Loucy (cell line): Measurements from ENCODE around the gene BEST4.

Experiments used
- H2AFZ ChIP-seq: fragments of 200-600 bp; sonication (generic); 2 replicates; pipeline ENCODE4 v1.6.0; 2016; ENCODE audit warnings: antibody characterized with exemption, mild to moderate bottlenecking, low read length, moderate library complexity
- H3F3A ChIP-seq: fragments of 200-600 bp; 2 replicates; pipeline ENCODE4 v1.6.0; 2016; ENCODE audit warnings: antibody characterized with exemption, low read depth, mild to moderate bottlenecking
- H3K27me3 ChIP-seq: fragments of 200-600 bp; sonication (generic); 2 replicates; pipeline ENCODE4 v1.6.1; 2014; ENCODE audit warnings: low read length, mild to moderate bottlenecking; ENCODE audit not compliant: insufficient read depth, poor library complexity, severe bottlenecking
- H3K36me3 ChIP-seq: fragments of 200-600 bp; sonication (generic); 2 replicates; pipeline ENCODE4 v1.6.1; 2016; ENCODE audit warnings: low read length; ENCODE audit not compliant: insufficient read depth
- H3K4me1 ChIP-seq: fragments of 200-600 bp; sonication (generic); 2 replicates; pipeline ENCODE4 v1.5.1; 2014; ENCODE audit warnings: low read length, mild to moderate bottlenecking; ENCODE audit not compliant: insufficient read depth, poor library complexity, severe bottlenecking
- H3K4me2 ChIP-seq: fragments of 200-600 bp; sonication (generic); 2 replicates; pipeline ENCODE4 v1.6.0; 2014; ENCODE audit warnings: antibody characterized with exemption, low read length, low read depth, mild to moderate bottlenecking; ENCODE audit not compliant: poor library complexity, severe bottlenecking
- H3K4me3 ChIP-seq: fragments of 200-600 bp; sonication (generic); 2 replicates; pipeline ENCODE4 v1.5.1; 2014; ENCODE audit warnings: low read length, mild to moderate bottlenecking, mixed read lengths; ENCODE audit not compliant: poor library complexity, severe bottlenecking
- H3K79me2 ChIP-seq: fragments of 200-600 bp; sonication (generic); 2 replicates; pipeline ENCODE4 v1.6.1; 2014; ENCODE audit warnings: low read length; ENCODE audit not compliant: insufficient read depth
- H3K9ac ChIP-seq: fragments of 200-600 bp; sonication (generic); 2 replicates; pipeline ENCODE4 v1.6.0; 2014; ENCODE audit warnings: mild to moderate bottlenecking, low read depth, low read length, moderate library complexity; ENCODE audit not compliant: poor library complexity, severe bottlenecking
- H3K9me2 ChIP-seq: fragments of 200-600 bp; sonication (generic); replicated peaks from 2 replicates; pipeline ENCODE4 v1.6.1; 2016; ENCODE audit warnings: low read depth, low read length, mixed read lengths
- H3K9me3 ChIP-seq: fragments of 200-600 bp; sonication (generic); 2 replicates; pipeline ENCODE4 v1.6.1; 2014; ENCODE audit warnings: mild to moderate bottlenecking, antibody characterized with exemption, low read length, low read depth; ENCODE audit not compliant: insufficient read depth
- H4K20me1 ChIP-seq: fragments of 200-600 bp; sonication (generic); 2 replicates; pipeline ENCODE4 v1.6.0; 2014; ENCODE audit warnings: antibody characterized with exemption, low read length, mild to moderate bottlenecking; ENCODE audit not compliant: insufficient read depth, poor library complexity, severe bottlenecking
- CTCF ChIP-seq: fragments of 200-600 bp; sonication (generic); conservative IDR thresholded peaks from 2 replicates; pipeline ENCODE4 v1.5.1; 2014; ENCODE audit warnings: mild to moderate bottlenecking, antibody characterized with exemption, low read length
- EZH2phosphoT487 ChIP-seq: fragments of 200-600 bp; IDR thresholded peaks from 2 replicates; pipeline ENCODE4 v1.6.1; 2018; ENCODE audit warnings: antibody characterized with exemption, mild to moderate bottlenecking, moderate library complexity, borderline replicate concordance

Gene BEST4

GRCh38 chr1:44792736-44793502 lies 4.9 kb upstream of the BEST4 start:
- Histone ChIP-seq H2AFZ (no peak overlapping the region; the same call in 1 of the 2 replicates), H3F3A (no peaks in the 10 kb centered on the region), H3K9me2 (no peaks in the 10 kb centered on the region), H3K79me2 (no peaks in the 10 kb centered on the region), H3K4me1 (no peaks in the 10 kb centered on the region), H3K9me3 (no peaks in the 10 kb centered on the region), H3K9ac (no peak overlapping the region), H3K4me2 (no peak overlapping the region), H4K20me1 (no peaks in the 10 kb centered on the region), H3K36me3 (no peaks in the 10 kb centered on the region), H3K4me3 (no peak overlapping the region), H3K27me3 (no peaks in the 10 kb centered on the region)
- TF ChIP-seq EZH2phosphoT487, result no peak
- TF ChIP-seq CTCF, result no peak

GRCh38 chr1:44790968-44791801 lies 3.2 kb upstream of the BEST4 start:
- no peak overlapping the region for H2AFZ ChIP-seq
- H3K4me1 ChIP-seq, result no peaks in the 10 kb centered on the region
- no peaks in the 10 kb centered on the region for H3K9me3 ChIP-seq
- H3F3A ChIP-seq, result no peaks in the 10 kb centered on the region
- H3K9ac ChIP-seq, result no peak overlapping the region
- no peaks in the 10 kb centered on the region for H4K20me1 ChIP-seq
- H3K9me2 ChIP-seq, result no peaks in the 10 kb centered on the region
- H3K27me3 ChIP-seq, result no peaks in the 10 kb centered on the region
- H3K4me3 ChIP-seq, result no peak overlapping the region
- H3K79me2 ChIP-seq, result no peaks in the 10 kb centered on the region
- H3K36me3 ChIP-seq, result no peaks in the 10 kb centered on the region
- TF ChIP-seq CTCF, result no peak
- H3K4me2 ChIP-seq, result no peak overlapping the region

- H3K9ac ChIP-seq, result no peak overlapping the region
Measured at GRCh38 chr1:44787506-44787905, 464 bp downstream of the BEST4 start.

More at GRCh38 chr1:44787506-44787905, 464 bp downstream of the BEST4 start:
- H3K4me1 ChIP-seq, result no peaks in the 10 kb centered on the region
- no peaks in the 10 kb centered on the region for H3K9me3 ChIP-seq
- TF ChIP-seq CTCF (no peak), EZH2phosphoT487 (no peak)
- no peaks in the 10 kb centered on the region for H3F3A ChIP-seq
- H3K4me3 ChIP-seq, result no peak overlapping the region
- no peaks in the 10 kb centered on the region for H3K36me3 ChIP-seq
- no peak overlapping the region for H2AFZ ChIP-seq
- no peaks in the 10 kb centered on the region for H3K9me2 ChIP-seq
- no peak overlapping the region for H3K4me2 ChIP-seq
- no peaks in the 10 kb centered on the region for H3K79me2 ChIP-seq
- H3K27me3 ChIP-seq, result no peaks in the 10 kb centered on the region
- no peaks in the 10 kb centered on the region for H4K20me1 ChIP-seq
